K562 (cell line): Measurements from ENCODE around the gene FAM174C. TPM values are rescaled to one million over a fixed set of nuclear protein-coding genes. Genes with fewer than 3 reads are reported as not detected.

ENCODE experiments used
- ARID1B ChIP-seq: fragments of 450-650 bp; IDR thresholded peaks from 2 replicates; pipeline ENCODE4 v1.6.1; 2016; ENCODE audit warnings: antibody characterized with exemption, mild to moderate bottlenecking, inconsistent platforms
- CSDE1 ChIP-seq, 2 experiments: fragments of 450-650 bp; IDR thresholded peaks; 2 replicates each; pipeline ENCODE4 v1.6.1; 2016; ENCODE audit warnings: mild to moderate bottlenecking in 1 of 2
- HDAC1 ChIP-seq, 2 experiments: fragments of 450-650 bp; IDR thresholded peaks; 2 replicates each; pipeline ENCODE4 v1.6.1; 2016 to 2017; ENCODE audit warnings: inconsistent platforms in 1 of 2, mild to moderate bottlenecking in 1 of 2, moderate library complexity in 1 of 2
- L3MBTL2 ChIP-seq: fragments of 450-650 bp; IDR thresholded peaks from 2 replicates; pipeline ENCODE4 v1.6.1; 2016; ENCODE audit warnings: mild to moderate bottlenecking, moderate library complexity
- NR2C1 ChIP-seq, 2 experiments: fragments of 450-650 bp; IDR thresholded peaks; 2 replicates each; pipeline ENCODE4 v1.6.1; 2017; ENCODE audit warnings: mild to moderate bottlenecking in 2 of 2, antibody characterized with exemption in 1 of 2, inconsistent platforms in 1 of 2, missing compliant biosample characterization in 1 of 2, missing genetic modification characterization in 1 of 2
- SUPT5H ChIP-seq: fragments of 450-650 bp; IDR thresholded peaks from 2 replicates; pipeline ENCODE4 v1.6.1; 2016
- polyA plus RNA-seq, 8 experiments: library from polyadenylated mRNA; depleted of rRNA in 4 of 8; stranded (reverse) in 5 of 8; unstranded in 3 of 8; fragments of >200 nt; fragmentation: Nextera tagmentation in 2 of 8; fragmentation: Illumina TruSeq in 1 of 8; extraction: Ambion mirVana in 2 of 8; extraction: Trizol in 1 of 8; gene quantifications; 2 replicates each; pipeline versions ENCODE4 v1.2.1 to v1.2.3, GENCODE V29; 2011 to 2014; ENCODE audit warnings: inconsistent platforms in 1 of 8, missing spikeins in 1 of 8
- total RNA-seq, 7 experiments: library from RNA; depleted of rRNA in 6 of 7; stranded (reverse); fragments of >200 nt in 6 of 7; fragmentation: Illumina TruSeq in 2 of 7; extraction: Trizol in 2 of 7; gene quantifications; 2 replicates each; pipeline versions ENCODE4 v1.2.1 to v1.2.3, GENCODE V29; 2011 to 2021; ENCODE audit warnings: low replicate concordance in 1 of 7
- TF ChIP-seq, protein P1 (sequence below): sonication (generic); formaldehyde crosslinking; IDR thresholded peaks from 2 replicates; pipeline ENCODE4 v1.8.0; 2023; ENCODE audit warnings: mild to moderate bottlenecking, missing genetic modification reagents
- TF ChIP-seq, protein P2 (sequence below), 2 experiments: fragments of 450-650 bp; IDR thresholded peaks; 2 replicates each; pipeline ENCODE4 v1.6.1; 2016; ENCODE audit warnings: mild to moderate bottlenecking in 2 of 2, borderline replicate concordance in 1 of 2, low read depth in 1 of 2, moderate library complexity in 1 of 2
- TF ChIP-seq, protein P3 (sequence below): sonication (generic); formaldehyde crosslinking; IDR thresholded peaks from 2 replicates; pipeline ENCODE4 v1.8.0; 2023; ENCODE audit warnings: mild to moderate bottlenecking, missing genetic modification reagents
- TF ChIP-seq, protein P4 (sequence below), 2 experiments: fragments of 200-800 bp in 1 of 2; sonication (Bioruptor generic) in 1 of 2; sonication (generic) in 1 of 2; formaldehyde crosslinking in 1 of 2; IDR thresholded peaks in 1 of 2; conservative IDR thresholded peaks in 1 of 2; 2 replicates each; pipeline versions ENCODE4 v1.5.0 to v1.6.1; 2016 to 2020; ENCODE audit warnings: missing compliant biosample characterization in 1 of 2, missing genetic modification characterization in 1 of 2, missing genetic modification reagents in 1 of 2

Gene FAM174C
- total and polyA plus RNA-seq, 9 of the 15 experiments (the other 6 are each of a cell fraction or from before 2014, with no cell fraction given), result 0.66 to 89.6 (median 20.3) TPM

DNA sequence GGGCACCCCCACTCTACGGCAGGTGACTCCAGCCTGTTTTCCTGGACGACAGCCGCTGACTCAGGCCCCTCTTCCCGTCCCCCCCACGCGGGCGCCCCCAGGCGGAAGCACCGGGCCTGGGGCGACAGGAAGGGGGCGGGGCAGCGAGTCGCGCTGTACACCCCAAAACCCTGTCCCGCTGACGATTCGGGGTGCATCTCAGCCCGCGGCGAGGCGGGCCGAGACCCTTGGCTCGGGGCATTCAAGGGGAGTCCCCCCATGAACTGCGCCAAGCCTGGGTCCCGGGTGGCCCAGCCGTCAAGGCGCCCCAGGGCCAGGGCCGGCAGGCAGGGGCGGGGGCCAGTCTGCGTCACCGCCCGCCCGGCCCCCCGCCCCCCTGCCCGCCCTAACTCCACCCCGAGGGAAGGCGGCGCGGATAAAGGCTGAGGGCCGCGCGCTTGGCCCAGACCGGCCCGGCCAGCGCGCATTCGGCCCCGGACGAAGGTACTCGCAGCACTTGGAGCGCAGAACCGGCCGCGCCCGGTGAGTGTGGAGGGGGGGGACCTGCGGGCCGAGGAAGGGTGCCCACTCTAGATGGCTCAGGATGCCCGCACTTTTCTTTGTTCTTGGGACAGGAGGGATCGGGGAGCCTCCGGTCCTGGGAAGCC lies 27.1 kb upstream of the FAM174C start, which contains the start of gene MIDN (continued):
- TF ChIP-seq, protein P1, sequence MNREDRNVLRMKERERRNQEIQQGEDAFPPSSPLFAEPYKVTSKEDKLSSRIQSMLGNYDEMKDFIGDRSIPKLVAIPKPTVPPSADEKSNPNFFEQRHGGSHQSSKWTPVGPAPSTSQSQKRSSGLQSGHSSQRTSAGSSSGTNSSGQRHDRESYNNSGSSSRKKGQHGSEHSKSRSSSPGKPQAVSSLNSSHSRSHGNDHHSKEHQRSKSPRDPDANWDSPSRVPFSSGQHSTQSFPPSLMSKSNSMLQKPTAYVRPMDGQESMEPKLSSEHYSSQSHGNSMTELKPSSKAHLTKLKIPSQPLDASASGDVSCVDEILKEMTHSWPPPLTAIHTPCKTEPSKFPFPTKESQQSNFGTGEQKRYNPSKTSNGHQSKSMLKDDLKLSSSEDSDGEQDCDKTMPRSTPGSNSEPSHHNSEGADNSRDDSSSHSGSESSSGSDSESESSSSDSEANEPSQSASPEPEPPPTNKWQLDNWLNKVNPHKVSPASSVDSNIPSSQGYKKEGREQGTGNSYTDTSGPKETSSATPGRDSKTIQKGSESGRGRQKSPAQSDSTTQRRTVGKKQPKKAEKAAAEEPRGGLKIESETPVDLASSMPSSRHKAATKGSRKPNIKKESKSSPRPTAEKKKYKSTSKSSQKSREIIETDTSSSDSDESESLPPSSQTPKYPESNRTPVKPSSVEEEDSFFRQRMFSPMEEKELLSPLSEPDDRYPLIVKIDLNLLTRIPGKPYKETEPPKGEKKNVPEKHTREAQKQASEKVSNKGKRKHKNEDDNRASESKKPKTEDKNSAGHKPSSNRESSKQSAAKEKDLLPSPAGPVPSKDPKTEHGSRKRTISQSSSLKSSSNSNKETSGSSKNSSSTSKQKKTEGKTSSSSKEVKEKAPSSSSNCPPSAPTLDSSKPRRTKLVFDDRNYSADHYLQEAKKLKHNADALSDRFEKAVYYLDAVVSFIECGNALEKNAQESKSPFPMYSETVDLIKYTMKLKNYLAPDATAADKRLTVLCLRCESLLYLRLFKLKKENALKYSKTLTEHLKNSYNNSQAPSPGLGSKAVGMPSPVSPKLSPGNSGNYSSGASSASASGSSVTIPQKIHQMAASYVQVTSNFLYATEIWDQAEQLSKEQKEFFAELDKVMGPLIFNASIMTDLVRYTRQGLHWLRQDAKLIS (CRISPR knock-in tag), result 0 out of 2 replicates have a peak, but pooled peaks have one; percentile 41
- no peak for TF ChIP-seq NR2C1 (IDR thresholded peaks at IDR 0.05)
- no peak; the same call in 1 of the 2 replicates for TF ChIP-seq NR2C1 (tag; IDR thresholded peaks at IDR 0.05)
- peak; percentile 97 for TF ChIP-seq SUPT5H
- TF ChIP-seq ARID1B, result peak; percentile 74
- TF ChIP-seq CSDE1 (IDR thresholded peaks at IDR 0.05), result no peak
- TF ChIP-seq HDAC1 (IDR thresholded peaks at IDR 0.05), result peak in 1 of 2 experiments; percentile 13; a peak in 1 of 4 replicates
- peak; percentile 47; the same call in 1 of the 2 replicates for TF ChIP-seq L3MBTL2
- TF ChIP-seq, protein P2, sequence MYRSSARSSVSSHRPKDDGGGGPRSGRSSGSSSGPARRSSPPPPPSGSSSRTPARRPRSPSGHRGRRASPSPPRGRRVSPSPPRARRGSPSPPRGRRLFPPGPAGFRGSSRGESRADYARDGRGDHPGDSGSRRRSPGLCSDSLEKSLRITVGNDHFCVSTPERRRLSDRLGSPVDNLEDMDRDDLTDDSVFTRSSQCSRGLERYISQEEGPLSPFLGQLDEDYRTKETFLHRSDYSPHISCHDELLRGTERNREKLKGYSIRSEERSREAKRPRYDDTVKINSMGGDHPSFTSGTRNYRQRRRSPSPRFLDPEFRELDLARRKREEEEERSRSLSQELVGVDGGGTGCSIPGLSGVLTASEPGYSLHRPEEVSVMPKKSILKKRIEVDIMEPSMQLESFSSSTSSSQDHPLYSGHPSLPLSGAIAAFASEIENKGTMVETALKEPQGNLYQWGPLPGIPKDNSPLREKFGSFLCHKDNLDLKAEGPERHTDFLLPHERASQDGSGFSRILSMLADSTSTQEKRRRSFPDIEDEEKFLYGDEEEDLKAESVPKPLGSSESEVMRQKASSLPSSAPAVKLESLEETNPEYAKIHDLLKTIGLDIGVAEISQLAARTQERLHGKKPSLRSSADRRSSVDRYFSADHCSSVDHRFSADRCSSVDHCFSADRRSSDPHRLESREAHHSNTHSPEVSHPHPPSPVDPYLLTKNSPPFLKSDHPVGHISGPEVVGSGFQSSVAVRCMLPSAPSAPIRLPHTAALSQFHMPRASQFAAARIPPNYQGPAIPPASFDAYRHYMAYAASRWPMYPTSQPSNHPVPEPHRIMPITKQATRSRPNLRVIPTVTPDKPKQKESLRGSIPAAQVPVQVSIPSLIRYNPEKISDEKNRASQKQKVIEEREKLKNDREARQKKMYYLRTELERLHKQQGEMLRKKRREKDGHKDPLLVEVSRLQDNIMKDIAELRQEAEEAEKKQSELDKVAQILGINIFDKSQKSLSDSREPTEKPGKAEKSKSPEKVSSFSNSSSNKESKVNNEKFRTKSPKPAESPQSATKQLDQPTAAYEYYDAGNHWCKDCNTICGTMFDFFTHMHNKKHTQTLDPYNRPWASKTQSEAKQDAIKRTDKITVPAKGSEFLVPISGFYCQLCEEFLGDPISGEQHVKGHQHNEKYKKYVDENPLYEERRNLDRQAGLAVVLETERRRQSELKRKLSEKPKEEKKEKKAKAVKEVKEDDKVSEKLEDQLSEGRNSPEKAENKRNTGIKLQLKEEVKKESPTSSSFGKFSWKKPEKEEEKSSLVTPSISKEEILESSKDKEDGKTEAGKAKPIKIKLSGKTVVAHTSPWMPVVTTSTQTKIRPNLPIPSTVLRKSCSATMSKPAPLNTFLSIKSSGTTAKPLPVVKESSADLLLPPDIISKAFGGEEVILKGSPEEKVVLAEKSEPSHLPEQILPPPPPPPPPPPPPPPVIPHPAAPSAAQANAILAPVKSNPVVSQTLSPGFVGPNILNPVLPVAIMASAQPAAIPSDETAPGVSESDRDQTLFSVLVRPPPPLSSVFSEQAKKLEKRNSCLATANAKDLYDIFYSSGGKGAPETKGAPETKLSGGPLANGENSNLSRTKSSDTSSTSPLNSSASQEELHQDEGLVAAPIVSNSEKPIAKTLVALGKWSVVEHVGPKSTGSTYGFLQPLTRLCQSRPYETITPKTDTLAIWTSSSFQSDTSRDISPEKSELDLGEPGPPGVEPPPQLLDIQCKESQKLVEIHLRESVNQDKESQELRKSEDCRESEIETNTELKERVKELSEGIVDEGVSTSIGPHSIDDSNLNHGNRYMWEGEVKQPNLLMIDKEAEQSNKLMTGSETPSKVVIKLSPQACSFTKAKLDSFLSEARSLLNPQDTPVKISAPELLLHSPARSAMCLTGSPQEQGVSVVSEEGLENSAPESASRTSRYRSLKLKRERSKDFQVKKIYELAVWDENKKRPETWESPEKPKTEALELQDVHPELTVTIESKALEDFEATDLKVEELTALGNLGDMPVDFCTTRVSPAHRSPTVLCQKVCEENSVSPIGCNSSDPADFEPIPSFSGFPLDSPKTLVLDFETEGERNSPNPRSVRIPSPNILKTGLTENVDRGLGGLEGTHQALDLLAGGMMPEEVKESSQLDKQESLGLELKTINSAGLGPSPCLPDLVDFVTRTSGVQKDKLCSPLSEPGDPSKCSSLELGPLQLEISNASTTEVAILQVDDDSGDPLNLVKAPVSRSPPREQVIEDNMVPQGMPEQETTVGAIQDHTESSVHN (IDR thresholded peaks at IDR 0.05; ENCODE audit: borderline replicate concordance in 1 of 2, low read depth in 1 of 2), result no peak
- TF ChIP-seq, protein P3, sequence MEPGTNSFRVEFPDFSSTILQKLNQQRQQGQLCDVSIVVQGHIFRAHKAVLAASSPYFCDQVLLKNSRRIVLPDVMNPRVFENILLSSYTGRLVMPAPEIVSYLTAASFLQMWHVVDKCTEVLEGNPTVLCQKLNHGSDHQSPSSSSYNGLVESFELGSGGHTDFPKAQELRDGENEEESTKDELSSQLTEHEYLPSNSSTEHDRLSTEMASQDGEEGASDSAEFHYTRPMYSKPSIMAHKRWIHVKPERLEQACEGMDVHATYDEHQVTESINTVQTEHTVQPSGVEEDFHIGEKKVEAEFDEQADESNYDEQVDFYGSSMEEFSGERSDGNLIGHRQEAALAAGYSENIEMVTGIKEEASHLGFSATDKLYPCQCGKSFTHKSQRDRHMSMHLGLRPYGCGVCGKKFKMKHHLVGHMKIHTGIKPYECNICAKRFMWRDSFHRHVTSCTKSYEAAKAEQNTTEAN, result no peak
- TF ChIP-seq, protein P4, sequence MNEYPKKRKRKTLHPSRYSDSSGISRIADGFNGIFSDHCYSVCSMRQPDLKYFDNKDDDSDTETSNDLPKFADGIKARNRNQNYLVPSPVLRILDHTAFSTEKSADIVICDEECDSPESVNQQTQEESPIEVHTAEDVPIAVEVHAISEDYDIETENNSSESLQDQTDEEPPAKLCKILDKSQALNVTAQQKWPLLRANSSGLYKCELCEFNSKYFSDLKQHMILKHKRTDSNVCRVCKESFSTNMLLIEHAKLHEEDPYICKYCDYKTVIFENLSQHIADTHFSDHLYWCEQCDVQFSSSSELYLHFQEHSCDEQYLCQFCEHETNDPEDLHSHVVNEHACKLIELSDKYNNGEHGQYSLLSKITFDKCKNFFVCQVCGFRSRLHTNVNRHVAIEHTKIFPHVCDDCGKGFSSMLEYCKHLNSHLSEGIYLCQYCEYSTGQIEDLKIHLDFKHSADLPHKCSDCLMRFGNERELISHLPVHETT (CRISPR knock-in tag; conservative IDR thresholded peaks at IDR 0.05 in 1 of 2, IDR thresholded peaks at IDR 0.05 in 1 of 2), result no peak
